ENCODE data around the gene MYADML2. TPM values are rescaled to one million over a fixed set of nuclear protein-coding genes. Genes with fewer than 3 reads are reported as not detected.

MYADML2 gene
- total RNA-seq, 1 experiment from 2014 or later = 0.22 TPM

DNA sequence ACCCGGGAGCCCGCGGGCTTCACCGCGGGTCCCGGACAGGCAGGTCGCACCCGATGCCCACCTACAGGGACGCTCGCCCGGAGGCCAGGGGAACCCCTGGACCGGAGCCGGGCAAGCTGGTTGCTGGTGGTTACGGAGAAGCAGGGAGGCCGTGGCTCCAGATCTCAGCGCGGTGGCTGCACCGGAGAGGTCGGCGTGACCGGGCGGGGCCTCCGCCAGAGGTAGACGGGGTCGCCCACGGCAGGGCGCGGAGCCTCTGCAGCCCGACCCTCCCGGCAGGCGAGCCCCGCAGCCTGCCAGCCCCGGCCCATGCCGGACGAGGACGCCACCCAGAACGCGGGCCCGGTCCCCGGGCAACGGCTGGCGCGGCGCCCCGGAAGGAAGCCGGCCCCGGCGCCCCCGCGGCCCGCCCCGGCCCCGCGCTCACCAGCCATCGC, 36.2 kb downstream of the MYADML2 start:
- no peak overlapping the region for H2AFZ ChIP-seq (ENCODE audit: low read length)
- H4K20me1 ChIP-seq (ENCODE audit: control insufficient read depth, insufficient read depth, insufficient read length) = no peaks in the 10 kb centered on the region

More for the DNA sequence above, 36.2 kb downstream of the MYADML2 start:
- Histone ChIP-seq H3K9ac (ENCODE audit: extremely low read depth, insufficient read length, low read length) (peak overlapping the region; percentile 1), H2BK20ac (ENCODE audit: low read depth, low read length, poor library complexity, severe bottlenecking) (no peak overlapping the region), H2BK120ac (ENCODE audit: low read depth, low read length, poor library complexity, severe bottlenecking) (no peak overlapping the region), H4K91ac (ENCODE audit: insufficient read length, low read depth, low read length) (no peak overlapping the region), H3K79me1 (ENCODE audit: insufficient read depth, low read depth, low read length, poor library complexity, severe bottlenecking) (no peaks in the 10 kb centered on the region), H3K18ac (ENCODE audit: insufficient read length, low read depth, low read length) (no peak overlapping the region), H3K56ac (ENCODE audit: insufficient read length, low read depth, low read length) (no peak overlapping the region), H3K23ac (ENCODE audit: insufficient read length, low read depth, low read length) (no peak overlapping the region), H2BK12ac (ENCODE audit: insufficient read length, low read depth, low read length) (no peak overlapping the region), H3K4me2 (ENCODE audit: insufficient read depth, insufficient read length, low read length) (peak overlapping the region; percentile 48), H3K27ac (ENCODE audit: insufficient read length, low read depth, low read length) (no peak overlapping the region), H2BK5ac (ENCODE audit: insufficient read length, low read length) (no peak overlapping the region), H4K5ac (ENCODE audit: insufficient read length, low read depth, low read length) (no peak overlapping the region), H3K79me2 (ENCODE audit: insufficient read depth, low read length) (no peaks in the 10 kb centered on the region), H3T11ph (ENCODE audit: low read length) (no peak overlapping the region), H3K4me1 (ENCODE audit: insufficient read depth, low read length) (no peaks in the 10 kb centered on the region), H3K9me3 (ENCODE audit: control insufficient read depth, low read depth, low read length) (no peaks in the 10 kb centered on the region), H2BK15ac (ENCODE audit: low read depth, low read length) (no peak overlapping the region; the same call in 1 of the 2 replicates), H3K4ac (ENCODE audit: low read depth, low read length) (no peak overlapping the region), H3K27me3 (ENCODE audit: insufficient read depth, low read length) (no peaks in the 10 kb centered on the region), H2AK5ac (ENCODE audit: insufficient read length, low read length) (no peak overlapping the region), H3K23me2 (ENCODE audit: insufficient read length, low read depth, low read length, poor library complexity, severe bottlenecking) (peaks cover 6% of the 10 kb centered on the region), H4K8ac (replicated peaks; ENCODE audit: insufficient read length, low read depth, low read length) (no peak overlapping the region), H3K14ac (ENCODE audit: insufficient read depth, low read length) (no peak overlapping the region)
- Mint-ChIP-seq H3K27me3 (ENCODE audit: low read depth) (no peaks in the 10 kb centered on the region), H3K27ac (no peak overlapping the region), H3K36me3 (ENCODE audit: insufficient read depth in 1 of 3, low read depth in 3 of 3) (peaks cover 15 to 41% (median 34%) of the 10 kb centered on the region in 3 experiments; a peak in 6 of 7 replicates), H3K9me3 (no peaks in the 10 kb centered on the region), H3K4me1 (peaks cover 0 to 2% of the 10 kb centered on the region in 2 experiments; a peak in 2 of 4 replicates), H3K4me3 (peak overlapping the region; percentile 79 to 92)
- TF ChIP-seq, protein P1, sequence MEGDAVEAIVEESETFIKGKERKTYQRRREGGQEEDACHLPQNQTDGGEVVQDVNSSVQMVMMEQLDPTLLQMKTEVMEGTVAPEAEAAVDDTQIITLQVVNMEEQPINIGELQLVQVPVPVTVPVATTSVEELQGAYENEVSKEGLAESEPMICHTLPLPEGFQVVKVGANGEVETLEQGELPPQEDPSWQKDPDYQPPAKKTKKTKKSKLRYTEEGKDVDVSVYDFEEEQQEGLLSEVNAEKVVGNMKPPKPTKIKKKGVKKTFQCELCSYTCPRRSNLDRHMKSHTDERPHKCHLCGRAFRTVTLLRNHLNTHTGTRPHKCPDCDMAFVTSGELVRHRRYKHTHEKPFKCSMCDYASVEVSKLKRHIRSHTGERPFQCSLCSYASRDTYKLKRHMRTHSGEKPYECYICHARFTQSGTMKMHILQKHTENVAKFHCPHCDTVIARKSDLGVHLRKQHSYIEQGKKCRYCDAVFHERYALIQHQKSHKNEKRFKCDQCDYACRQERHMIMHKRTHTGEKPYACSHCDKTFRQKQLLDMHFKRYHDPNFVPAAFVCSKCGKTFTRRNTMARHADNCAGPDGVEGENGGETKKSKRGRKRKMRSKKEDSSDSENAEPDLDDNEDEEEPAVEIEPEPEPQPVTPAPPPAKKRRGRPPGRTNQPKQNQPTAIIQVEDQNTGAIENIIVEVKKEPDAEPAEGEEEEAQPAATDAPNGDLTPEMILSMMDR (conservative IDR thresholded peaks at IDR 0.05) = no peak
- no peak for DNase-seq
- WGBS (ENCODE audit: extremely low coverage, insufficient read length, low lambda C conversion rate) = no CpG with 5 or more reads among the region's 55 CpGs

All from H9 (cell line).